GM12878 (cell line): ENCODE results near the gene KLC3. TPM values are rescaled to one million over a fixed set of nuclear protein-coding genes. Genes with fewer than 3 reads are reported as not detected.

Experiments used
- ATAC-seq: fragments of 200-7000 bp; cut with Tn5 transposase; 3 replicates; pipeline ENCODE4 v1.9.1; 2020; ENCODE audit warnings: mild to moderate bottlenecking, moderate library complexity
- BruUV-seq: library from RNA; stranded (reverse); fragments of 400-500 nt; replicated peaks from 2 replicates; lab custom pipeline; 2021; lab: Mats Ljungman, UMichigan
- CTCF ChIA-PET: fragments of 300-600 bp; sonication (Branson Sonifier 250); formaldehyde crosslinking; extraction: SDS; loops from one replicate; lab custom pipeline; 2021; ENCODE audit warnings: inconsistent platforms; lab: Yijun Ruan, JAX
- POLR2A ChIA-PET: fragments of 350-600 bp; formaldehyde crosslinking; extraction: SDS; loops from one replicate; lab custom pipeline; 2021; ENCODE audit warnings: inconsistent platforms; lab: Charles Lee
- RAD21 ChIA-PET: fragments of 300-600 bp; sonication (Branson Sonifier 250); formaldehyde crosslinking; loops from one replicate; lab custom pipeline; 2023; ENCODE audit warnings: antibody characterized with exemption; ENCODE audit not compliant: unreplicated experiment; lab: Charles Lee
- SMC1A ChIA-PET: fragments of 300-600 bp; sonication (Branson Sonifier 250); formaldehyde crosslinking; loops from one replicate; lab custom pipeline; 2023; ENCODE audit not compliant: unreplicated experiment, uncharacterized antibody; lab: Charles Lee
- DNase-seq: peaks from one replicate; pipeline ENCODE4 v3.0.0-alpha.2; 2011; ENCODE audit warnings: low read depth, low spot score
- FAIRE-seq: peaks from 3 replicates; lab custom pipeline; 2011; peaks lifted over from hg19 to GRCh38; lab: Jason Lieb, UNC
- H2AFZ ChIP-seq: 2 replicates; pipeline ENCODE4 v1.6.0; 2011; ENCODE audit warnings: low read depth, low read length, control low read depth; ENCODE audit not compliant: control insufficient read depth
- H3K27ac ChIP-seq: 2 replicates; pipeline ENCODE4 v1.5.1; 2011; ENCODE audit warnings: control low read depth; ENCODE audit not compliant: control insufficient read depth, insufficient read depth
- H3K27me3 ChIP-seq, 2 experiments: replicated peaks in 1 of 2; 2 replicates each; pipeline versions ENCODE4 v1.6.0 to v1.6.1; 2011; ENCODE audit warnings: low read length in 1 of 2; ENCODE audit not compliant: control insufficient read depth in 2 of 2, insufficient read depth in 2 of 2
- H3K36me3 ChIP-seq, 2 experiments: 2 replicates each; pipeline ENCODE4 v1.5.1; 2011; ENCODE audit warnings: low read length in 1 of 2; ENCODE audit not compliant: control insufficient read depth in 2 of 2, insufficient read depth in 2 of 2
- H3K4me1 ChIP-seq: 2 replicates; pipeline ENCODE4 v1.6.1; 2011; ENCODE audit warnings: mild to moderate bottlenecking, low read length, moderate library complexity, mixed read lengths; ENCODE audit not compliant: control insufficient read depth, insufficient read depth
- H3K4me2 ChIP-seq: 2 replicates; pipeline ENCODE4 v1.6.0; 2011; ENCODE audit warnings: control low read depth; ENCODE audit not compliant: control insufficient read depth, insufficient read depth
- H3K4me3 ChIP-seq: fragments of 200-600 bp; sonication (generic); 2 replicates; pipeline ENCODE4 v1.5.1; 2016
- H3K79me2 ChIP-seq: 2 replicates; pipeline ENCODE4 v1.6.0; 2011; ENCODE audit warnings: low read length; ENCODE audit not compliant: control insufficient read depth, insufficient read depth
- H3K9ac ChIP-seq: 2 replicates; pipeline ENCODE4 v1.8.0; 2011; ENCODE audit warnings: low read length, control low read depth, mixed read lengths; ENCODE audit not compliant: control insufficient read depth, insufficient read depth
- H3K9me3 ChIP-seq: replicated peaks from 3 replicates; pipeline ENCODE4 v1.5.1; 2011; ENCODE audit warnings: mild to moderate bottlenecking, low read length; ENCODE audit not compliant: control insufficient read depth, insufficient read depth
- H4K20me1 ChIP-seq: 2 replicates; pipeline ENCODE4 v1.6.0; 2011; ENCODE audit not compliant: control insufficient read depth, insufficient read depth
- ASH2L ChIP-seq: fragments of 300-600, 200-600 bp; sonication (generic); IDR thresholded peaks from 2 replicates; pipeline ENCODE4 v1.6.1; 2017; ENCODE audit warnings: low read depth, mild to moderate bottlenecking, borderline replicate concordance
- CHD2 ChIP-seq: IDR thresholded peaks from 2 replicates; pipeline ENCODE4 v1.6.1; 2011; ENCODE audit warnings: low read depth, low read length, improper control_type of control experiment, borderline replicate concordance
- ELK1 ChIP-seq: IDR thresholded peaks from 2 replicates; pipeline ENCODE4 v1.6.1; 2012; ENCODE audit warnings: low read depth, low read length, improper control_type of control experiment
- KLF5 ChIP-seq: fragments of 450-650 bp; IDR thresholded peaks from 2 replicates; pipeline ENCODE4 v1.6.1; 2014; ENCODE audit warnings: mild to moderate bottlenecking; ENCODE audit not compliant: partially characterized antibody
- NR2F1 ChIP-seq: fragments of 450-650 bp; conservative IDR thresholded peaks from 2 replicates; pipeline ENCODE4 v1.6.1; 2017; ENCODE audit warnings: mild to moderate bottlenecking
- PKNOX1 ChIP-seq: fragments of 450-650 bp; IDR thresholded peaks from 2 replicates; pipeline ENCODE4 v1.6.1; 2016; ENCODE audit warnings: mild to moderate bottlenecking
- RELA ChIP-seq: fragments of 450-650 bp; IDR thresholded peaks from 2 replicates; pipeline ENCODE4 v1.8.0; 2014; ENCODE audit warnings: borderline replicate concordance; ENCODE audit not compliant: partially characterized antibody
- REST ChIP-seq: IDR thresholded peaks from 2 replicates; pipeline ENCODE4 v1.6.1; 2012; ENCODE audit warnings: mild to moderate bottlenecking, low read depth, low read length
- RFX5 ChIP-seq: IDR thresholded peaks from 2 replicates; pipeline ENCODE4 v1.6.1; 2011; ENCODE audit warnings: low read depth, low read length, improper control_type of control experiment
- SRF ChIP-seq, 2 experiments: IDR thresholded peaks; 2 replicates each; pipeline ENCODE4 v1.6.1; 2011; ENCODE audit warnings: low read depth in 2 of 2, low read length in 2 of 2, mild to moderate bottlenecking in 1 of 2, moderate library complexity in 1 of 2
- WGBS: methylation state at CpG from one replicate; pipeline ENCODE4 v1.1.6; 2016; ENCODE audit warnings: low lambda C conversion rate; ENCODE audit not compliant: insufficient replicate concordance, insufficient coverage; ENCODE audit errors: missing lambda C conversion rate; 5-methylcytosine and 5-hydroxymethylcytosine counted together
- in situ Hi-C: fragments of 300-500 bp; cut with MboI; formaldehyde crosslinking; loops from 9 replicates; pipeline ENCODE4 v1.14.3; 2018; ENCODE audit warnings: mixed read lengths
- intact Hi-C: fragments of 100-400 bp; cut with micrococcal nuclease; formaldehyde crosslinking; loops from one replicate; pipeline ENCODE4 v1.14.2; 2022; ENCODE audit not compliant: unreplicated experiment
- polyA plus RNA-seq, 11 experiments: library from polyadenylated mRNA; depleted of rRNA in 4 of 11; unstranded in 6 of 11; stranded (reverse) in 5 of 11; fragments of >200 nt; fragmentation: Nextera tagmentation in 4 of 11; fragmentation: Illumina TruSeq in 1 of 11; extraction: Ambion mirVana in 4 of 11; extraction: Trizol in 1 of 11; gene quantifications; 1 replicate in 1 of 11; 2 replicates in 10 of 11; pipeline versions ENCODE4 v1.2.1 to v1.2.3, GENCODE V29; 2011 to 2016; ENCODE audit warnings: inconsistent platforms in 2 of 11, missing spikeins in 2 of 11, low read depth in 1 of 11
- total RNA-seq, 4 experiments: library from RNA; depleted of rRNA in 3 of 4; stranded (reverse); fragments of >200 nt in 3 of 4; fragmentation: Illumina TruSeq in 1 of 4; extraction: Trizol in 1 of 4; gene quantifications; 2 replicates each; pipeline versions ENCODE4 v1.2.1 to v1.2.3, GENCODE V29; 2013 to 2021

Gene KLC3
- total and polyA plus RNA-seq, 10 of the 15 experiments (the other 5 are each of a cell fraction or from before 2014, with no cell fraction given) = 0.03 to 0.38 (median 0.28) TPM; not detected in 5

- no peaks in the 10 kb centered on the region for H3K4me1 ChIP-seq
- 90% methylated on average over 11 of the region's 11 CpGs for WGBS
- intact Hi-C loops = no loop called here
- no TSS peak for BruUV-seq
- no peaks in the 10 kb centered on the region for H4K20me1 ChIP-seq
- RAD21 ChIA-PET = no interaction called here
- H3K9ac ChIP-seq = no peak overlapping the region
- no peaks in the 10 kb centered on the region for H3K79me2 ChIP-seq
- no peak overlapping the region for H3K4me2 ChIP-seq
- TF ChIP-seq RELA = no peak
- TF ChIP-seq, all 136 proteins: peak for 0
- no peak overlapping the region for H3K4me3 ChIP-seq
- ChIA-PET SMC1A (no interaction called here), CTCF (interaction anchor here (0.9 kb wide), 1 partner anchor 16 kb away, joined by 3 read pairs; no protein-coding TSS in a partner anchor), POLR2A (interaction anchor here (0.6 kb wide), 1 partner anchor 16 kb away, joined by 7 read pairs; the partner anchor contains the start of gene ERCC2)
- peaks cover 3 to 6% of the 10 kb centered on the region in 2 experiments for H3K36me3 ChIP-seq
- no peak for FAIRE-seq
- H3K9me3 ChIP-seq = no peaks in the 10 kb centered on the region
- H3K27ac ChIP-seq = no peak overlapping the region
- DNase-seq = no peak
- in situ Hi-C loops = no loop called here
- no peak overlapping the region for H2AFZ ChIP-seq
- no peak for ATAC-seq
- H3K27me3 ChIP-seq = no peaks in the 10 kb centered on the region
Observed at GRCh38 chr19:45354241-45354842, 13.8 kb downstream of the KLC3 start.

GRCh38 chr19:45355402-45355801, 14.9 kb downstream of the KLC3 start:
- SMC1A ChIA-PET = no interaction called here
- Histone ChIP-seq H3K27me3 (no peaks in the 10 kb centered on the region), H3K27ac (no peak overlapping the region), H2AFZ (no peak overlapping the region), H3K79me2 (no peaks in the 10 kb centered on the region), H3K4me2 (no peak overlapping the region), H3K9me3 (no peaks in the 10 kb centered on the region), H3K9ac (no peak overlapping the region), H3K4me1 (no peaks in the 10 kb centered on the region), H3K36me3 (peaks cover 3 to 6% of the 10 kb centered on the region in 2 experiments), H3K4me3 (no peak overlapping the region), H4K20me1 (no peaks in the 10 kb centered on the region)
- RAD21 ChIA-PET = no interaction called here
- TF ChIP-seq NR2F1 (no peak), ASH2L (no peak), RFX5 (no peak), KLF5 (no peak), ELK1 (no peak), SRF (IDR thresholded peaks at IDR 0.05; ENCODE audit: low read depth in 2 of 2, low read length in 2 of 2) (no peak), REST (no peak), PKNOX1 (no peak), CHD2 (no peak)
- in situ Hi-C loops (no loop called here), intact Hi-C loops (no loop called here)
- no peak for FAIRE-seq
- POLR2A ChIA-PET = no interaction called here
- CTCF ChIA-PET = interaction anchor here (0.9 kb wide), 1 partner anchor 17 kb away, joined by 3 read pairs; no protein-coding TSS in a partner anchor
- no peak for DNase-seq
- no TSS peak for BruUV-seq
- 98% methylated on average over 9 of the region's 9 CpGs for WGBS
- ATAC-seq = no peak
